ENCODE measurements around the gene CLEC18A.
"Not testable (repeated sequence)": the region's sequence is repeated elsewhere in the genome, so short reads cannot be mapped to it uniquely, and the experiment has no call there.

CLEC18A gene

GRCh38 chr16:69951017-69951671 lies at the start of gene CLEC18A:
Gene CLEC18A (plus strand): TSS chr16:69951334. CDS start chr16:69951367, 33 bp downstream.
- DNase-seq (ENCODE audit: low read depth); in situ Hi-C loops (cut with HindIII; ENCODE audit: low sequenced_read_pairs); H3K4me3 ChIP-seq (ENCODE audit: low read depth, low read length): not testable (repeated sequence)

DNA sequence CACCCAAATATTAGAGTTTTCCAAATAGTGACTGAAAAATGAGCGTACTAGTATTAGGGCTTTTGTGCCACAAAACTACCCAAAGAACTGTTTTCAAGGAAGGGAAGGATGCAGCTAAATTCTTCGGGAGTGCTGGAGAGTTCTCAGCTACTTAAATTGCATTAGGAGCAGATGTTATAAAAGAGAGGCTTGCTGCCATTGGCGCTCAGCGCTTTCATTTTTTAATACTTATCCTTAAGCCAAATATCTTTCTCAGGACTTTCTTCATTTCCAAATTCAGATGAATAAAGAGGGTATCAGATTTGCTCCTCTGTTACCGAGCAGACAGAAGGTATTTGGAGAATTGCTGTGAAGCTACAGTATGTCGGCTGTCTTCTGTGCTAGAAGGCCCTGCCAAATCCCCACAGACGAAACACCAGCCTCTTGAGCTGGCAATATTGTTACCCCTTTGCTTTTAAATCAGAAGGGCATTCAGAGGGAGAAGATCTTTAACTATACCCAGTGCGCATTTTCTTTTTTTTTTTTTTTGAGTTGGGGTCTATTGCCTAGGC lies 47.2 kb upstream of the CLEC18A start:
- TF ChIP-seq, protein P1, sequence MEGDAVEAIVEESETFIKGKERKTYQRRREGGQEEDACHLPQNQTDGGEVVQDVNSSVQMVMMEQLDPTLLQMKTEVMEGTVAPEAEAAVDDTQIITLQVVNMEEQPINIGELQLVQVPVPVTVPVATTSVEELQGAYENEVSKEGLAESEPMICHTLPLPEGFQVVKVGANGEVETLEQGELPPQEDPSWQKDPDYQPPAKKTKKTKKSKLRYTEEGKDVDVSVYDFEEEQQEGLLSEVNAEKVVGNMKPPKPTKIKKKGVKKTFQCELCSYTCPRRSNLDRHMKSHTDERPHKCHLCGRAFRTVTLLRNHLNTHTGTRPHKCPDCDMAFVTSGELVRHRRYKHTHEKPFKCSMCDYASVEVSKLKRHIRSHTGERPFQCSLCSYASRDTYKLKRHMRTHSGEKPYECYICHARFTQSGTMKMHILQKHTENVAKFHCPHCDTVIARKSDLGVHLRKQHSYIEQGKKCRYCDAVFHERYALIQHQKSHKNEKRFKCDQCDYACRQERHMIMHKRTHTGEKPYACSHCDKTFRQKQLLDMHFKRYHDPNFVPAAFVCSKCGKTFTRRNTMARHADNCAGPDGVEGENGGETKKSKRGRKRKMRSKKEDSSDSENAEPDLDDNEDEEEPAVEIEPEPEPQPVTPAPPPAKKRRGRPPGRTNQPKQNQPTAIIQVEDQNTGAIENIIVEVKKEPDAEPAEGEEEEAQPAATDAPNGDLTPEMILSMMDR (IDR thresholded peaks at IDR 0.05; ENCODE audit: low read depth, low read length, missing control alignments): no peak
- no peak for DNase-seq (ENCODE audit: low read depth)
- no peak overlapping the region for H3K4me3 ChIP-seq (ENCODE audit: low read depth, low read length)
- in situ Hi-C loops (cut with HindIII; ENCODE audit: low sequenced_read_pairs): loop anchor here (5.0 kb wide), 1 partner anchor 97 kb away; no protein-coding TSS in a partner anchor

DNA sequence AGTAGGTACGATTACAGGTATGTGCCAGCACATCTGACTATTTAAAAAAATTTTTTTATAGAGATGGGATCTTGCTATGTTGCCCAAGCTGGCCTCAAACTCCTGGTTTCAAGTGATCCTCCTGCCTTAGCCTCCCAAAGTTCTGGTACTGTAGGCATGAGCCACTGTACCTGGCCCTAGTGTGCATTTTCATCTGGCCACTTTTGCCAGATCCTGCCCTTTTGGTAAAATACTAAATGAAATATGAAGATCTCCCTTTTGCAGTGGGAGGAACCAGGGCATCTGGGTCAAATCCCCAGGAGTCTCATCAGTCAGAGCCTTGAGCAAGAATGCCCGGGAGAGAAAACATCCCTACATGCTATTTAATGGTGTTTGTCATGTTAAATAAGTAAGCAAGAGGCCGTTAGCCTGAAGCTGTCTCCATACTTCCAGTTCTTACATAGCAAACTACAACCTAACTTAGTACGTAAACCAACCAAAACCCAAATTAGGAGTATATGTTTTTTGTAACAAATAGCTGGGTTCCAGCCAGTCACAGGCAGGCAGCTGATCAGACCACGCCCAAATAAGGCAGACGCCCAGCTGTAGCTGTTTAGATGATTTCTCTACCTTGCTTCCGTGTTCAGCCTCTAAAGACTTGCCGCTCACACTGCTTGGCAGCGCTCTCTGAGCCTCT lies 46.5 kb upstream of the CLEC18A start:
- in situ Hi-C loops (cut with HindIII; ENCODE audit: low sequenced_read_pairs): loop anchor here (5.0 kb wide), 1 partner anchor 97 kb away; no protein-coding TSS in a partner anchor
- no peak for DNase-seq (ENCODE audit: low read depth)
- no peak overlapping the region for H3K4me3 ChIP-seq (ENCODE audit: low read depth, low read length)
- TF ChIP-seq, protein P1 (IDR thresholded peaks at IDR 0.05; ENCODE audit: low read depth, low read length, missing control alignments): no peak

DNA sequence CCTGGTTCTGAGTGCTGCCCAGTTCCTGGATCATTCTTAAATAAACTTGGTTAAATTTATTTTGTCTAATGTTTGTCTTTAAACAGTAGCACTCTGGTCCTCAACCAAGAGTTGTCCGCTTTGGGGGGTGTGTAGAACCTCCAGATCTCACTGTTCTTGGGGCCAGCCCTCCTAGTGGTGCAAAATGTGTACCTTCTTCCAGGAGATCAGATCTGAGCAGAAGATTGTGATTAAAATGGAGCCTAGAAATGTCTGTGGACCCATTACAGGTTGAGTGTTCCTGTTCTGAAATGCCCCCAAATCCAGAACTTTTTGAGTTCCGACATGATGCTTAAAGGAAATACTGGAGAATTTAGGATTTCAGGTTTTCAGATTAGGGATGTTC lies 46.0 kb upstream of the CLEC18A start:
- no peak for DNase-seq (ENCODE audit: low read depth)
- no peak overlapping the region for H3K4me3 ChIP-seq (ENCODE audit: low read depth, low read length)
- in situ Hi-C loops (cut with HindIII; ENCODE audit: low sequenced_read_pairs): no loop called here
- TF ChIP-seq, protein P1 (IDR thresholded peaks at IDR 0.05; ENCODE audit: low read depth, low read length, missing control alignments): no peak

DNA sequence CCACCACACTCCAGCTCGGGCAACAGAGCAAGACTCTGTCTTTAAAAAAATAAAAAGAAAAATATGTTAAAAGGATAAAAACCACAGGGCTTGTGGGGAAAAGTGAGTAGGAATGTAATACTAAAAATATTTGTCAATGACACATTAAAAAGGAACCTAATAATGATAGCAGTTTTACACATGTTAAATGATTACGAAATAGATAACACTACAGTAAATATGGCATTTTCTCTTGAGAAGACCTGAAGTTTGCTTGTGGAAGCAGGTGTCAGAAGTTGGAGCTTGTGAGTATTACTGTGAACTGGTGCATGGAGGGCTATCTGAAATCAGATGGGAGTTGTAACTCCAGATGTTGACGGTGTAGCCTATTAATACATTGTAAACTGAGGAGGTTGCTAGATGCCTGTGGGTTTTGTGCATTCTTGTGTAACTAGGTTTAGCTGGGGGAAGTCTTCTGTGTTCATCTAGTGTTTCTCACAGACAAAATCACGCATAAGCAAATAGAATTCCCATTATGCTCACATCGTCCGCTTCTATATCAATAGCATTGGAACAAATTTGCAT lies 44.2 kb upstream of the CLEC18A start:
- TF ChIP-seq, protein P1 (IDR thresholded peaks at IDR 0.05; ENCODE audit: low read depth, low read length, missing control alignments): no peak
- in situ Hi-C loops (cut with HindIII; ENCODE audit: low sequenced_read_pairs): no loop called here
- peak; percentile 55 for DNase-seq (ENCODE audit: low read depth)
- no peak overlapping the region for H3K4me3 ChIP-seq (ENCODE audit: low read depth, low read length)

- H3K4me3 ChIP-seq (ENCODE audit: low read depth, low read length): no peak overlapping the region
- in situ Hi-C loops (cut with HindIII; ENCODE audit: low sequenced_read_pairs): no loop called here
- no peak for DNase-seq (ENCODE audit: low read depth)
- TF ChIP-seq, protein P1 (IDR thresholded peaks at IDR 0.05; ENCODE audit: low read depth, low read length, missing control alignments): no peak
Observed at GRCh38 chr16:69909043-69909442, 42.1 kb upstream of the CLEC18A start.

Measured in astrocyte of the cerebellum (primary cell).